Sciatic nerve (tissue), 2 donors: ENCODE results near the gene C2orf81. TPM values are rescaled to one million over a fixed set of nuclear protein-coding genes. Genes with fewer than 3 reads are reported as not detected.

Experiments
- ATAC-seq: fragments of 200-7000 bp; cut with Tn5 transposase; one replicate; pipeline ENCODE4 v1.9.1; 2020; ENCODE audit warnings: mild to moderate bottlenecking, moderate library complexity
- DNase-seq: peaks from one replicate; pipeline ENCODE4 v3.0.0-alpha.2; 2020; ENCODE audit warnings: low spot score
- intact Hi-C: fragments of 100-400 bp; cut with DNase I; formaldehyde crosslinking; loops from one replicate; pipeline ENCODE4 v1.14.2; 2022
- total RNA-seq: library from RNA; stranded (reverse); fragmentation: NEBNext Ultra II Directional; extraction: Animal tissue kit (Norgen Biotek cat#: 25700); gene quantifications from one replicate; pipeline ENCODE4 v1.2.1, GENCODE V29; 2021
- donor health status: DM: no; HTN: no; CAD: no.
- donor health status: DM: no; HTN: no; CAD: no.

C2orf81 gene
- total RNA-seq, 1 donor from 2014 or later = 4.4 TPM

- no peak for ATAC-seq
These were observed 21.6 kb downstream of the C2orf81 start for GRCh38 chr2:74399785-74400184.

GRCh38 chr2:74396149-74396548, 25.3 kb downstream of the C2orf81 start:
- ATAC-seq (no peak), DNase-seq (no peak)
- intact Hi-C loops = no loop called here

More at GRCh38 chr2:74399785-74400184, 21.6 kb downstream of the C2orf81 start:
- no peak for DNase-seq
- intact Hi-C loops = no loop called here

DNA sequence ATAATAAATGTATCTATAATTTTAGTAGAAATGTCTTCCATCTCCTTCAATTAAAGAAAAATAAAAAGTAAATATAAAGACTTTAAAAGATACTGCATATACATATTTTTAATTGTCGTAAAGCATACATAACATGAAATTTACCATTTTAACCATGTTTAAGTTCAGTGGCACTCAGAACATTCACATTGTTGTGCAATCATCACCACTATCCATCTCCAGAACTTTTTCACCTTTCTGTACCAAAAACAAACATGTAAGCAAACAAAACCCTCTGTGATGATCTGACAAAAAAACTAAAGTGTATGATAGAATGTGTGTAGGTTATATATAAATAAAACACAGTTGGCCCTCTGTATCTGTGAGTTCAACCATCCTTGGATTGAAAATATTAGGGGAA, 27.9 kb downstream of the C2orf81 start:
- no peak for ATAC-seq
- DNase-seq = no peak
- intact Hi-C loops = no loop called here

GRCh38 chr2:74392449-74392743, 29.0 kb downstream of the C2orf81 start:
- no peak for ATAC-seq
- no peak for DNase-seq
- intact Hi-C loops = no loop called here

DNA sequence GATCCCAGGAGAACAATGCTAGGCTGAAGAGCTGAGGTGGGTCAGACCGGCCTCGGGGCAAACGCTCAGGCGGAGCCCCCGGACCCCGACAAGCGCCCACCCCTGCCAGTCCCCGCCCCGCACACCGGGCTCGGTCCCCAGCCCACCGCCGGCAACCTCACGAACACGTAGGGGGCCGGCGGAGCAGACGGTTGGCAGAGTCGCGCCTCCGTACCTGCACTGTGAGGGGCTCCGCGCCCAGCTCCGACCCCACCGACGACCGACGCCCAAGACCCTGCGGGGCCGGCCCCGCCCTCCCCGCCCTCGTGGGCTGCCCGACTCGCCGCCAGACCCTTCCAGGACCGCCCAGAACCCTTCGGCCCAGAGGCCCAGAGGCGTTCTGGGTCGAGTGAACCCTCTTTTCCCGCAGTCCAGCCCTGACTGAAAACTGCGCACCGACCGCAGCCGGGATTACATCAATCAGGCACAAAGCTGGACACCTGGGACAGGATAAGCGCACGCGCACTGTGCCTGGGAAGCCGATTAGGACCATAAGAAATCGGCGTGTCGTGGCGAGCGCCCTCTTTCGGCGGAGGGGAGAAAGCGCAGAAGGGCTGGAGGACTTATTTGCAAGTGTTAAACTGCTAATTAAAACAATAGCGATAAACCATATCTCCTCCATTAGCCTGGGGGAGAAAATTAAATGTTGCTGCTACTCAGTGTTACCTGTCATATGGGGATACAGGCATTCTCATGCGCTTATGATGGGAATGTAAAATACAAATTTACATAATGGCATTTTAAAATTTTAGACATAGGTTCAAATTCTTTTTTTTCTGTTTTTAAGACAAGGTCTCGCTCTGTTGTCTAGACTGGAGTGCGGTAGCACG, 29.6 kb downstream of the C2orf81 start:
- ATAC-seq = peak; percentile 94
- intact Hi-C loops = no loop called here

DNA sequence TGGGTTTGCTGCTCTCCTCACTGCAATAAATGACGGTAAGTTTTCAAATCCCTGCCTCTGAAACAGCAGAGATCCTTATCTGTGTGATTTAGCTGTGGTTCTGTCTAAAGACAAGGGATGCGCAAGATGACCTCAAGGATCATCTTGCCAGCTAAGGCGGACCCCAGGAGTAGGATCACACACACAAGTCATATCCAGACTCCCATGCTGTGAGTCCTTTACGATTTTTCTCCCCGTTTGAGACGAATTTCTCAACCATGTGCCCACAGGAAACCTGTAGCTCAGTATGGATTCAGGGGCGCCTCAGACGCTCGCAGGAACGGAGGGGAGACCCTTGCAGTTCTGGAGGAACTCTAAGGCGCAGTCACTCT, 30.2 kb downstream of the C2orf81 start:
- ATAC-seq = peak; percentile 56
- DNase-seq = no peak
- intact Hi-C loops = no loop called here

More for the DNA sequence above, 29.6 kb downstream of the C2orf81 start:
- peak; percentile 97 for DNase-seq

- DNase-seq = no peak
- intact Hi-C loops = no loop called here
- no peak for ATAC-seq
These were observed 30.8 kb downstream of the C2orf81 start for GRCh38 chr2:74390606-74391005.

GRCh38 chr2:74387346-74387745, 34.1 kb downstream of the C2orf81 start:
- intact Hi-C loops = no loop called here
- DNase-seq (no peak), ATAC-seq (no peak)

DNA sequence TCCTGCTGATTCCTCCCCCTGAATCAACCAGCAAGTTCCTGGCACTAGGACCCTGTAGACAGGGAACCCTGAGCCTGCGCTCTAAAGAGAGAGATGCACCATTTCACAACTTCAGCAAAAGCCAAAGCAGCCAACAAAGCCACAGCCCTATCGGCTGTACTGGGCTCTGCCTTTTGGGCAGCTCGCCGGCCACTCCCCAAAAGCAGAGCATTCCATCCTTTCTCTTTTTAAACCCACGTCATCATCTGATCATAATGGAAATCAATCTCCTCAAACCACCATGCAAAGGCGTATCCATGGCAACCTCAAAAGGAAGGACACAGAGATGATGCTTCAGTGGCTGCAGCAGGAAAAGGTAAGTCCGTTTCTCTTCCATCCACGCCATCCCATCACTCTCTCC, 36.0 kb downstream of the C2orf81 start:
- ATAC-seq (peak; percentile 81), DNase-seq (no peak)
- intact Hi-C loops = no loop called here

GRCh38 chr2:74384051-74384450, 37.4 kb downstream of the C2orf81 start:
- DNase-seq = no peak
- ATAC-seq = no peak
- intact Hi-C loops = no loop called here

DNA sequence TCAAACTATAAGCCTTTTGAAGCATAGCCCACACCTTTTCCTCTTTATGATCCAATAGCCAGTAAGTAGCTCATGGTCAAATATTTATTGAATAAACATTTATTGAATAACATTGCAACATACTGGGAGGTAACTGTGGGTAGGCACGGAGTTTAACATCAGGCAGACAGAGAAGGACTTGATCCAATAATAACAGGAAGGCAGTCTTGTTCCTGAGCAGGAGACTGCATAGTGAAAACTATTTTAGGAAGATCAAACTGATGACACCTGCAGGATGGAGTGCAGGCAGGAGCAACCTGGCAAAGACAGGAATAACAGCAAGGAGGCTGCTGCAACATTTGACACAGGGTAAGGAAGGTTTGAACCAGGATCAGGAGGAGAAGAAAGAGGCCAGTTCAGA, 38.2 kb downstream of the C2orf81 start:
- ATAC-seq (peak; percentile 81), DNase-seq (no peak)
- intact Hi-C loops = no loop called here

DNA sequence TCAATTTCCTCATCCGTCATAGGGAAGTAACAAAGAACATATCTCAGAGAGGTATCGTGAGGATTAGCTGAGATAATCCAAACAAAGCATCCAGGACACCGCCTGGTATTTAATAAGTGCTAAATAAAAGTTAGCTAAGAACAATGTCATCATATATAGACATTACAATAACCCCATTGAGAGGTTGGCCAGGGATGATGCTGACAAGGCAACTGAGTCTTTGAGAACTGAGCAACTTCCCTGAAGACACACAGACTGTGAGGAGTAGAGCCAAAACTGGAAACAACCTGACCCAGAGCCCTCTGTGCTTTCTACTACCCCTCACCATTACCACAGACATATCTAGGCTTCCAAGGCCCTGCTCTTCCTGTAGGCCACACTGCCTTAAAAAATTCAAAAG, 39.7 kb downstream of the C2orf81 start:
- ATAC-seq (no peak), DNase-seq (no peak)
- intact Hi-C loops = no loop called here

- peak; percentile 85 for ATAC-seq
- no peak for DNase-seq
- intact Hi-C loops = no loop called here
These were observed 41.3 kb downstream of the C2orf81 start, which contains the start of gene DCTN1 for GRCh38 chr2:74379851-74380789. TSS of gene DCTN1 (minus strand) at chr2:74380311. CDS start at chr2:74380037, 274 bp downstream.

- intact Hi-C loops = no loop called here
- no peak for DNase-seq
- no peak for ATAC-seq
These were observed 43.4 kb downstream of the C2orf81 start for GRCh38 chr2:74378007-74378406.

- DNase-seq (no peak), ATAC-seq (no peak)
- intact Hi-C loops = no loop called here
These were observed 45.6 kb downstream of the C2orf81 start for GRCh38 chr2:74375838-74376237.

GRCh38 chr2:74374509-74375205, 46.8 kb downstream of the C2orf81 start:
- DNase-seq = peak; percentile 85
- intact Hi-C loops = no loop called here
- peak; percentile 98 for ATAC-seq

GRCh38 chr2:74373985-74374384, 47.4 kb downstream of the C2orf81 start:
- intact Hi-C loops = no loop called here
- DNase-seq = no peak
- peak; percentile 11 for ATAC-seq

DNA sequence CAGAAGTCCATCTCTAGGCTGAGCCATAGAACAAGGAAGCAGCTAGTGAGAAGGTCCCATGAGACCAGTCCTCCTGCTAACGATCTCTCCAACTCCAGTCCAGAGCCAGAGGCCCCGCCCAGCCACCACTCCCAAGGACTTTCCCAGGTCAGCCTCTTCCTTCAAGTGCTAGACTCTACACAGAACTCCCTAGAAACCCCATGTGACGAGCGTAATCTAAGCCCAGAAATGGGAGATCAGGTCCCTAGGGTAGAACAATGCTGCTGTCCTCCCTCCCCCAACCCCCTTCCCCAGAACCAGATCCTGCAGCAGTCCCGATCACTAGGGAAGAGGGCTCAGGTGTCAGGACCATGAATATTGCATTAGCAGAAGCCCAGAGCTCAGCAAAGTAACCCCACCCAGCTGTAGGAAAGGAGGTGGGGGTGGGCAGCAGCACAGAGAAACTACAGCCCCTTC, 48.2 kb downstream of the C2orf81 start:
- no peak for DNase-seq
- intact Hi-C loops = no loop called here
- ATAC-seq = peak; percentile 74

DNA sequence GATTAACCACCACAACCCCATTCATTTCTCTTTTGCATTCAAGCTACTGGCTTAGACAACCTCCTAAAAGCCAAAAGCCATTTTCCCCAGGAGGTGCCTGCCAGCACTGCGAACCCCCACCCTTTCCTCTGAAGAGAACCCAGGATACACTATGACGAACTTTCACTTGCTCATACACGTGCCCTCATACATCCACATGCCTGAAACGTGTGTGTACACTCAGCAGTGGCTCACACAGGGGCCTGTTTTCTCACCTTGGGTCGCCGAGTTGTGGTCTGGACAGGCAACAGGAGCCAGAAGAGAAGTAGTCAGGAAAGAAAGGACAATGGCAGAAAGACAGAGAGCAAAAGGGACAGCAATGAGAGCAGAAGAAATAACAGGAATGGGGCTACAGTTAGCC, 48.7 kb downstream of the C2orf81 start:
- intact Hi-C loops = no loop called here
- DNase-seq (no peak), ATAC-seq (no peak)
